ENCODE measurements around the gene NTSR1.
"Not testable (repeated sequence)": the region's sequence is repeated elsewhere in the genome, so short reads cannot be mapped to it uniquely, and the experiment has no call there.

Gene NTSR1

DNA sequence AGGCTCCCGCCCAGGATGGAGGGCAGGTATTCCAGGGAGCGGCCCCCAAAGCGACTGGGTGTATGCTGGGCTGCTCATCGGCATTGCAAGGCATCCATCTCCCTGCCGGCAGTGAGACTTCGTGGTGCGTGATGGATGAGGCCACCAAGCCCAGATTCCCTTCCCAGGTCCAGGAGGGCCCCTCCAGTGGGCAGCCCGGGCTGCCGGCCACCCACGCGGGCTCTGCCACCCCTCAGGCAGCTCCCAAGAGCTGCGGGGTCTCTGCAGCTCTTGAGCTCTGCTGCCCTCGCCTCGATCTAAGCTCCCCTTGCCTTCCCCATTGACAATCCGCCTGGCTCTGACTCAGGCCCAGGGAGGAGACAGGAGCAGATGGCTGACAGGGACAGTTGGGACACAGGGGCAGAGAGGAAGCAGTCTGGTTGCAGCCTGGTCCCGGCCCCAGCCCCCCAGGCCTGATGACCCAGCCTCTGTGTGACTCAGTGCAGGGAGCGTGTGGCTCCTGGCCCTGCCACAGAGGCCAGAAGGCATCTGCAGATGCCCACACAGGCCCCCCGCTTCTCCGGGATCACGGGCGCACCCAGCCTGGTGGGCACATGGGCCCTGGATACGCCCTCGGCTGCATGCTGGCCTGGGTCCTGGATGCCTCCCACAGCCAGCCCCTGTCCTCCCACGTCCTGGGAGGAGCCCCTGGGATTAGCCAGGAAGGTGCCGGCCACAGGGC is 33.3 kb upstream of the NTSR1 start:
- DNase-seq, result no peak

DNA sequence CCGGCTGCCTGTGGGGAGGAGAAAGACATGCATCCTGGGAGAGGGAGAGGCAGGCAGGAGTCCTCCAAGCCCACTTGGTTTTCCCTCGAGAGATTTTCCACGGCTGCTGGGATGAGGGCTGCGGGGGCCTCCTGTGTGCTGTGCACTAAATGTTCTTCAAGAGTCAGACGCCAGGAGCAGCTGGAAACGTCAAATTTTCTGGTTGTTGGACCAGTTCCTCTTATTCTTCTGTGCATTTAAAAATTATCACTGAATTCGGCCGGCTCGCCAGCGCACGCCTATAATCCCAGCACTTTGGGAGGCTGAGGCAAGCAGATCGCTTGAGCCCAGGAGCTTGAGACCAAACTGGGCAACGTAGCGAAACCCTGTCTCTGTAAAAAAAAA is 32.8 kb upstream of the NTSR1 start:
- DNase-seq, result no peak

DNA sequence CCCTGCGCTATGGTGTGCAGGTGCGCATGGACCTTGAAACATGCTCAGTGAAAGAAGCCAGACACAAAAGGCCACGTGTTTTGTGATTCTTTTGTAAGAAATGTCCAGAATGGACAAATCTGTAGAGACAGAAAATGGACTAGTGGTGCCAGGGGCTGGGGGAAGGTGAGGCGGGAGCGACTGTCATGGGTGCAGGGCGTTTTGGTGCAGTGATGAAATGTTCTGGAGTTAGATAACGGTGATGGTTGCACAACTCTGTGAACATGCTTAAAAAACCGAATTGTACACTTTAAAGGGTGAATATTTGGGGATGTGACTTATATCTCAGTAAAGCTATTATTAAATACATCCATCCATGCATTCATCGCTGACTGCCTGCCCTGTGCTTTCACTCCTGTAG is 31.7 kb upstream of the NTSR1 start:
- no peak for DNase-seq

DNA sequence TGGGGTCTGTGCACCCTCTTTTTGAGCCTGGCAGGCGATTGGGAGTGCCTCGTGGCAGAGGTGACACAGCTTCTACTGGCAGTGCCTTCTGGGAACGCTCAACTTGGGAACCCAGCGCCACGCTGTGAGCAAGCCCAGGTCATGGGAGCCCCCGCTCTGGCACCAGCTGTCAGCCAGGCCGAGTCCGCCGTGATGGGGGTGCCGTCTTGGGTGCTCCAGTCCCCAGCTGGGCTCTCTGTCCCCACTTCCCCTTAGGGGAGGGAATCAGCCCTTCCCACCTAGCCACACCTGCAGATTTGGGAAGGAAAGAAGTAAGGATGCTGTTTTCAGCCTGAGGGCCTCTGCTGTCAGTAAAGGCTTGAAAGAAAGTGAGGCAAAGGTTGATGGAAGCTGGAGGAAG is 31.0 kb upstream of the NTSR1 start:
- DNase-seq, result no peak

DNA sequence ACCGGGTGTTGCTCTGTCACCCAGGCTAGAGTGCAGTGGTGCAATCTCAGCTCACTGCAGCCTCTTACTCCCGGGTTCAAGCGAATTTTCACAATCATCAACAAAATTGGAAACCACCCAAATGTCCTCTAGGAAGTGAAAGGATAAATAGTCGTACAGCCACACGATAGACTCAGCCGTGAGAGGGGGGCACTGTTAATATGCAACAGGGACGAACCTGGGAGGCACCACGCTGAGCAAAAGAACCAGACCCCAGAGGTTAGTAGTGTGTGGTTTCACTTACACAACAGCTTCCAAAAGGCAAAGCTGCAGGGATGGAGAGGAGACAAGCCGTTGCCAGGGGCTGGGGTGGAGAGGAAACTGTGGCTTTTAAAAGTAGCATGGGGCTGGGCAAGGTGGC is 30.1 kb upstream of the NTSR1 start:
- DNase-seq, result no peak

DNA sequence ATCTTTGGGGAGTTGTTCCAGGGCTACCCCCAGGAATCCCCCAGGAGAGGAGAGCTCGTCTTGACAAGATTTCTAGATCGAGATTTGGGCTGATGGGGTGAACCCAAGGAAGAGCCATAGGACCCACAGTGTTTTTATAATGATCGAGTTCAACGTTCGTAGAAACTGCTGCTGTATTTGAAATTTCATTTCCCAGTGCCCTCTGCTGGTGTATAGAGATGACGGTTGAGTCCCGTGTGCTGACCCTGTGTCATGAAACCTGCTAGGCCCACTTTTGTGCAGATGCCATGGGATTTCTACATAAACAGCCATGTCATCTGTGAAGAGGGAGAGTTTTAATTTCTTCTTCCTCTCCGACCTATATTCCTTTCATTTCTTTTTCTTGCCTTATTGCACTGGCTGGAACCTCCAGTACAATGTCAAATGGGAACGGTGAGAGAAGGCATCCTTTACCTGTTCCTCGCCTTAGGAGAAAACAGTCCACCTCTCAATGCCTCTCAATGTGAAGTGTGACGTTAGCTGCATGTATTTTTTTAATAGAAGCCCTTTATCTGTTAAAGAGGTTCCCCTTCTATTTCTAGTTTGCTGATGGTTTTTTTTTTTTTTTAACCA is 28.6 kb upstream of the NTSR1 start:
- no peak for DNase-seq

DNA sequence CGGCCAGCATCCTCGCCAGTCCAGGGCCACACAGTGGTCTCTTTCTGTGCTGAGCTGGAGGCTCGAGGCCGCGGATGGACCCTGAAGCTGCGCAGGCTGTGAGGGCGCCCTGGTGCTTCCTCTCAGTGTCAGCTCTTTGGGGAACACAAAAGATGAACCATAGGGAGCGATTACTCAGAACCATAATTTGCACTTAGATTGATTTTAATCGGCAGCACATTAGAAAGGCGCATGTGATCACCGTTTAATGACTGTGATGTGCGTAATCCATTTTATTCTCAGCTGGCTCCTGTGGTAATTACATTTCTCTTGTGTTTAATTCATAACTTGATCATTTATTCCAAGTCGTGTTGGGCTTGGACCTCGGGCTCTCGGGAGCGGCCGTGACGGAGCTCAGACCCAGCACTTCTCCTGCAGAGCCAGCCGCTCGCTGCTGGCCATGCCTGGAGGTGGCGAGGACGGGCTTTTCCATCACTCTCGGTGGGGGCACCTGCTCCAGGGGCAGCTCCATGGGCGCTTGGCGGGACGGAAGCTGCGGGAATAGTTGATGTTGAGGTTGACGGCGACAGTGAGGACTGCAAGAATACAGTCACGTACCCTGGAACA is 25.6 kb upstream of the NTSR1 start:
- DNase-seq, result no peak

DNA sequence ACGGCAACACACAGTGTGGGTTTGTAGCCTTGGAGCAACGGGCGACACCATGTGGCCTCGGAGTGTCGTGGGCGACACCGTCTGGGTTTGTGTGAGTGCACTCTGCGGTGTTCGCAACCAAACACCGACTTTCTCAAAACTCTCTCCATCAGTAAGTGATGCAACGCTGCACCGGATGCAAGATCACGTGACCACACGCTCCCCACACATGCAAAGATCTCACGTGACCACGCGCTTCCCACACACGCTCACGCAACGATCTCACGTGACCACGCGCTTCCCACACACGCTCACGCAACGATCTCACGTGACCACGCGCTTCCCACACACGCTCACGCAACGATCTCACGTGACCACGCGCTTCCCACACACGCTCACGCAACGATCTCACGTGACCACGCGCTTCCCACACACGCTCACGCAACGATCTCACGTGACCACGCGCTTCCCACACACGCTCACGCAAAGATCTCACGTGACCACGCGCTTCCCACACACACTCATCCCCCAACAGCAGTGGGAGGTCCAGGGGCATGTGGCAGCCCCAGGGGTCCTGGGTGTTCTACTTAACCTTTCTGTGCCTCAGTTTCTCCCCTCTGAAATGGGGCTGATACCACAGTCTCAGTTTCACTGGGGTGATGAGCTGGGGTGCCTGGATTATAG is 24.8 kb upstream of the NTSR1 start:
- DNase-seq, result not testable (repeated sequence)

DNA sequence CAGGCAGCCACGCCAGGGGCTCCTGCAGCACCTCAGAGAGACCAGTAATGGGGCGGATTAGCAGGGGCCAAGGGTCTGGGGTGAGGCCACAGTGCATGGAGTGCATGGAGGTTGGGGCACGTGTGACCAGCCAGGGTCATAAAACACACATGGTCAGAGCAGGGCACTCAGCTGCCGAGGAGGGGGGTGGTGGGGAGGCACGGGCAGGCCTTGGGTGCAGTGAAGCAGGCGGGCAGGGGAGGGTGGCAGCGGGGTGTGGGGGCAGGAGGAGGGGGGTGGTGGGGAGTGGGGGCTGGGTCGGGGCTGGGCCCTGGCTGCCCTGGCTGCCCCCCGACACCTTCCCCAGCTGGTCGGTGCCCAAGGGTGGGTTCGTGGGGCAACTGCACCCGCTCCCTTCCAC is 23.7 kb upstream of the NTSR1 start:
- DNase-seq, result no peak

DNA sequence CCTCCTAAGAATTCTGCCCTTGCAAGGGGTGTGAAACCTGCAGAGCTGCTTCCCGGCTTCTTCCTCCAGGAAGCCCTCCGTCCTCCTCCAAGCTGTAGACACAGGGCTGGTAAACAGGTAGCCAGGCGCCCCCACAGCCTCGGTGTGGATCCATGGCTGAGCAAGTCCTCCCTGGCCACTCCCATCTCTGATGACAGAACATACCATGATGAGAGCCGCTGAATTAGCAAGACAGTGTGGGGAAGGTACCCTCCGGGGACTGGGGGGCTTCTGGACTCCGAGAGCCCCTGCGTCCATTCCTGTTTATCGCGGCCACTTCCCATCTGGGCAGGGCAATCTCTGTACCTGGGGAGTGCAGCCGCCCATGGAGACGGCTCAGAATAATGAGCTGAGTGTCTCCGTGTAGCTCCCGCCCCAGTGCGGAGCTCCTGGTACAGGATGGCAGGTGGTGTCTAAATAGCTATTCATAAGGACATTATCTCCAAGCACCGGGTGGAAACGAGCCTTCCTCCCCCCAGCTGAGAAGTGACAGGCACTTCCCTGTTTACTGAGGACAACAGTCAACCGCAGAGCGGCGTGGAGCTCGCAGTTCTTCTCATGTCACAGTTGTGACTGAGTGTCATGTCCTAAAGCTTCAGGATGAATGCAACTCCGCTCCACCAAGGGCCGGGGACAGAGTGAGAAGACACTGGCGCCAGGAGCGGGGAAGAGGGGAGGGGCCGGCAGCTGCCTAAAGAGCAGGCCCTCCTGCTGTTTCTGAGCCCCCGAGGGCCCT is 22.7 kb upstream of the NTSR1 start:
- peak; percentile 62 to 81 for DNase-seq

DNA sequence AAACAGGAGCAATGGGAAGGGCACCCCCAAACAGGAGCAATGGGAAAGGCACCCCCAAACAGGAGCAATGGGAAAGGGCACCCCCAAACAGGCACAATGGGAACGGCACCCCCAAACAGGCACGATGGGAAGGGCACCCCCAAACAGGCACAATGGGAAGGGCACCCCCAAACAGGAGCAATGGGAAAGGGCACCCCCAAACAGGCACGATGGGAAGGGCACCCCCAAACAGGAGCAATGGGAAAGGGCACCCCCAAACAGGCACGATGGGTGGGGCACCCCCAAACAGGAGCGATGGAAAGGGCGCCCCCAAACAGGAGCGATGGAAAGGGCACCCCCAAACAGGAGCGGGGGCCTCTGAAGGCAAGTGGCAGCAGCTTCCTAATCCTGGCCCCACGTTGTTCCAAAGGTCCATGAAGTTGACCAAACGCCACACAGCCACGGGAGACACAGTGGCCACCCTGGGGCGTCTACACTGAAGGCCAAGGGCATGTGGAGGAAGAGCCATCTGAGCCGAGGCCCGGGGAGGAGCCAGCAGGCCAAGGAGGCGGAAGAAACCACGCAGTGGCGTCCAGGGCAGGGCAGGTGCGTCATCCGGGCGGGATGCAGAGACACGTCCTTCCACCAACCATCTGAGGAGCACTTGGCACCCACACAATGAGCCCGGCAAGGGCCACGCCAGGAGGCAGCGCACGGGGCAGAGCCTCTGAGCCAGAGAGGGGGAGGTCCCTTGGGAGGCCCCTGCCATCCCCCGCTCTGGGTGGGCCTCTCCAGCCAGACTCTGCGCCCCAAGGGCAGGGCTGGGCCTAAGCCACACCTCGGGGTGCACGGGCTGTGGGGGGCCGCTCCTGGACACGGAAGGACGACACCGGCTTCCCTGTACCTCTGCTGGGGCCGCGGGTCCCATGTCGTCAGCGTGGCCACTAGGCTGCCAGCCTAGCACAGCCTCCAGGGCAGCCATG is 21.5 kb upstream of the NTSR1 start:
- DNase-seq, result no peak

DNA sequence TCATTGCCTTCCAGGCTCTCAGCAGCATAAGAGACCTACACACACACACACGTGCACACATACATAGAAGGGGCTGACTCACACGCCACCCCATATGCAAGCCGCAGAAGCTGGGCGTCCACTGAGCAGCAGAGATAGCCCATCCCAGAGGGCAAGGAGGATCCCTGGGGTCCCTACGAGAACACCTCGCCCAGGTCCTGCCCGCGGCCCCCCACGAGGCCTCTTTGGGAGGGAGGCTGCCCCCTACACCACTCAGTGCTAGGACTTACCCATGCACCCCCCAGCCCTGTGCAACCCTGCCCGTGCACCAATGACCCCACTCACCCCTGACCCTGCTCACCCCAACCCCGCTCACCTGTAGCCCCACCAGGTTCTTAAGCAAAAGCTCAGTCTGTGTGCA is 20.6 kb upstream of the NTSR1 start:
- DNase-seq, result no peak

DNA sequence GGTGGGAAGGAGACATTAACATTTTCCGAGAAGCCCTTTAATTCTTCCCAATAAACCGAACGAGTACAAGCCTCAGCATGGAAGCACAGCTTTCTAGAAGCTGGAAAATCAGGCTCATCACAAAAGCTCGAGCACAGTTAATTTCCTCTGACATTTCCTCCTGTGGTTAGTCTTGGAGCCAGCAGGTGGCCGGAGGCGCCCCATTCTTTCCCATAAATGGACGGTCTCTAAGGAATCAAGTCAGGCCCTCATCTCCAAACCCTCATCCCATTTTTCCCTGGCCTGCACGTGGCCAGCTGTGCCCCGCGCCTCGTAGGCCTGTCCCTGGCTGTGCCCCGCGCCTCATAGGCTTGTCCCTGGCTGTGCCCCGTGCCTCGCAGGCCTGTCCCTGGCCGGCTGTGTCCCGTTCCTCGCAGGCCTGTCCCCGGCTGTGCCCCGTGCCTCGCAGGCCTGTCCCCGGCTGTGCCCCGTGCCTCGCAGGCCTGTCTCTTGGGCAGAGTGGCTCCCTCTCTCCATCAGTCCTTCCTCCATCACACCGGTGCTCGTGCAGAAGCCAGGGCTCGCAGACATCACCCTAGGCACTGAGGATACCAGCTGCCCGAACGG is 19.7 kb upstream of the NTSR1 start:
- no peak for DNase-seq

DNA sequence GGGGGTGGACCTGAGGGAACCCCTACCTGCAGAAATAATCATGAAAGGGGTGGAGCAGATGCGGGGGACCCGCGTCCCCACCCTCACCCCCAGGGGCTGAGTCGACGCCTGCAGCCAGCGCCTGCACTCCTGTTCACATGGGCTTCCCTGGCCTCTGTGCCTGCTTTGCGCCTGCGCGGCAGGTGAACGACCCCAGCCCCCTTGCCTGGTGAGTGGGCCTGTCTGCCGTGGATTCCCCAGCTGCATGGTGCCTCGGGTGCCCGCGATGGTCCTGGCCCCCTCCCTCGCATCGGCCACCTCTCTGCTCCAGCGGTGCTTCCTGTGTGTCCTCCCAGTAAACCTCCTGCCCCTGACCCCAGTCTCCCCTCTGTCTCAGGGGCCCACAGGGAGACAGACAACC is 18.8 kb upstream of the NTSR1 start:
- DNase-seq, result no peak

DNA sequence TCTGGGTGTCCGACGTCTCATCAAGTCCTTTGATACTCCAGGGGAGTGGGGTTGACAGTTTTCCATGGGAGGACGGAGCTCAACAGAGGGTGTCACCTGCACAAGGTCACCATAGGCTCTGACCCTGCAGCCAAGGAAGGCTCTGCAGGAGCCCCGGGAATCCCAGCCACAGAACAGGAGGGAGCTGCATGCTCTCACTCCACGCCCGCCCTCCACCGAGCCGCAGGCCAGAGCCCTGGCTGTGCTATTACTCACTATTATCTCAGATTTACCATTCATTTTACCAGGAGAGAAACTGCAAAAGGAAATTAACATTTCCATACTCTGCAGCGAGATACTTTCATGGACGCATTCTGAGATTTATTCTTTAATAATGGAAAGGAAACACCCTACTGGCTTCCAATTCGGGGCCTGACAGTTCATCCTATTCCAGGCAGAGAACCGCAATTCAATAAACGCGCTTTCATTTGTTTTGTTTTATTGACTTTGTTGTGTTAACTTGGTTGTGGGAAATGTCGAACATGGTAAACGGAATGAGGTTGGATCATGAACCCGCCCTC is 18.3 kb upstream of the NTSR1 start:
- DNase-seq, result no peak

DNA sequence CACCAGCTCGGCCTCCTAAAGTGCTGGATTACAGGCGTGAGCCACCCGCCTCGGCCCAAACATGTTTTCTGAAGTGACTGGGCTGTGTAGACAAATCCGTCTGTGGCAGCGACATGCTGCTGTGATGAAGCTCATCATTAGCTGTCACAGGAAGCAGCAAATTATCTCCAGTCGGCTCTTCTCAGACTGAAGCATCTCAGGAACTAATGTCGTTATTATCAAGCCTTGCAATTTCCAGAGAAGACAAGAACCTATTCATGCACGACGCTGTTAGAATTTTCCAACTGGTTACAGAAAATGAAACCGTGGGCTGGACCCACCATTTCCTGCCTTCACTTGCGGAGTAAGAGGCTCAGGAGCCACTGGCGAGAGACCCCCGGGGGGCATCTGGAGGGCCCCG is 17.1 kb upstream of the NTSR1 start:
- no peak for DNase-seq

DNA sequence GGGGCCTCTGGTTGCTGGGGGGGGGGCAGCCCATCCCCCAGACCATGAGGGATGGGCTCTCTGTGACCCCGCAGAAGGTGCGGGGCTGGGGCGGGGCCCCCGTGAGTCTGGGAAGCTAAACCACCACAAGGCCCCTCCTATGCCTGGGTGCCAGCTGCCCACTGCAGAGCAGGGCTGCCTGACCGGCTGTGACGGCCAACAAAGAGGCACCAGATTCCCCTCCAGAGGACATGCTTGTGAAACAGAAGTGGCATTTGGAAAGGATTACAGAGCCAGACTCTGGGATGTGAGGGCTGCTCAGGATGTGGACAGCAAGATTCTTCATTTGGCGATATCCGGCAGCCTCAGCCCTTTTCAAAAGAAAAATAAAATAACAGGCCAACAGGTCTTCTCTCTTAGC is 16.5 kb upstream of the NTSR1 start:
- DNase-seq, result no peak

DNA sequence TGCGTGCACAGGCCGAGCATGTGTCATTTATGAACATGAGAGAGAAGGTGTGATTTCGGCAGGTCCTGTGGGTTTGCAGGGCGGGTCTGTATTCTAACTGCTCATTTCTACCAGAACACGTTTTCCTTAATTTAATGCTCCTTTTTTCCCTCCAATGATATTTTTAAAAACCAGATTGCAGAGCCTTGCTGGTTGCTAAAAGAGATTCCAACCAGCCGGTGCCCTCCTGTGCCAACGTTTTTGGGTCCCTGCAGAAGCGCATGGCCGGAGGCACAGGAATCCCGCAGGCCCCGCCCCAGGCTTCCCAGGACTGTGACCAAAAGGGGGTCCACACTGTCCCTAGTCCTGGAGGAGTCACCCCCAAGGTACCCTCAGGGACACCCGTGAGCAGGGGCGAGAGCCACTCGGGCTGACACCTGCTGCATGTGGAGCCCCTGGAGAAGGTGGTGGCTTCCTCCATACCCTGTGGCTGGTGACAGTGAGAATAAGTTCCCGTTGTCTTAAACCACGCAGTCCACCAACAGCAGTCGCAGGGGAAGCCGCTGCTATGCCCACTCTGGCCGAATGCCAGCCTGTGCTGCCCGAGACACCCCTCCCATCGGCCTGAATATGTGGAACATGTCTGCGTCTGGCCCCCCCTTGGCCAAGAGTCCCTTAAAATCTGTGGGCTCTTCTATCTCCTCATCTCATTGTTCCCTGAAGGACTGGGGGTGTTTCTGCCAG is 15.7 kb upstream of the NTSR1 start:
- no peak for DNase-seq

DNA sequence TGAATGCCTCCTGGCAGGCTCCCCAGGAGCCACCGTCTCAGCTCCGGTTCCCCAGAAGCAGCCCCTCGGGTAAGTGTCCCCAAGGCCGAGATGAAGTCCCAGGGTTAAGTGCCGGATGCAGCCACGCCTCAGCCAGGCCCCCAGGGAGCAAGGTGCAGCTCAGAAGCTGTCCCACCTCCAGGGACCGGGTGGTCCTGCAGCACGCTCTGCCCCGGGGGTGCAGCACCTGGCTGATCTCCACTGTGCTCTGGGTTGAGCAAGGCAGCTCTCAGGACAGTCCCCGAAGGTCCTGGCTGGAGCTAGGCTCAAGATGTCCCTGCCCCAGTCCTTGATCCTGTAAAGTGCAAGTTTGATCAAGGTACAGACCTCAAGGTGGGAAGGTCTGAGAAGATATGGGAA is 15.1 kb upstream of the NTSR1 start:
- no peak for DNase-seq

DNA sequence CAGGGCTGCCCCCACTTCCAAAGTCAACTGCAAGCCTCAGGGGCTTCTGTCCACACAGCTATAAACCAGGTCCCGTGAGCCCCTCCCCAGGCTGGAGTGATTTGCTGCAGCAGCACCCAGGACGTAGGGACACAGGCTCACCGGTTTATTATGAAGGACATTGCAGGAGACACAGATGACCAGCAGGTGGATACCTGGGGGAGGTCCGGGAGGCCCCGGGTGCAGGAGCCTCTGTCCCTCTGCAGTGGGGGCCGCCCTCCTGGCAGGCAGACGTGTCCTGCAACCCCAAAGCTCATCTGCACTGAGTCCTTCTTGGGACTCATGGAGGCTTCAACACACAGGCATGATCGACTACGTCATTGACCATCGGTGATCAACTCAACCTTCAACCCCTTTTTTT is 14.5 kb upstream of the NTSR1 start:
- no peak for DNase-seq

DNA sequence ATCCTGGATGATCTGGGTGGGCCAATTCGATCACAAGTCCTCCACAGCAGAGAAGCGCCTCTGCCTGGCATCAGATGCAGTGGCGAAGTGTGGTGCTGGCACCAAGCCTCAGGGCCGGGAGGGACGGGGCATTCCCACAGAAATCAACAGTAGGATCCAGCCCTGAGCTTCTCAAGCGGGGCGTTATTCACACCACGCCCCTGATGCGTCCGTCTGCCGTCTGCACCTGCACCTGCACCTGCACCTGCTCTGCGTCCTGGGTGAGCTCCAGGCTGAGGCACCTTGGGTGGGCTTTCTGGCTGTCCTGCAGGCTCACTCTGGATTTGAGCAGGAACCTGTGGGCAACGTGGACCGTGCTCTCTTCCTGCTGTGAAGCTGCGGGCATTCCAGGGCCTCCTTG is 13.8 kb upstream of the NTSR1 start:
- DNase-seq, result no peak

All from NCI-H2081 (cell line).